NB4 (cell line): ENCODE data around the gene CTNNAL1.

Source experiments
- CTCF ChIP-seq: IDR thresholded peaks from one replicate; pipeline ENCODE4 v1.5.1; 2012; ENCODE audit warnings: low read depth, low read length
- MAX ChIP-seq: IDR thresholded peaks from 2 replicates; pipeline ENCODE4 v1.6.1; 2011; ENCODE audit warnings: low read depth, low read length
- MYC ChIP-seq: IDR thresholded peaks from 2 replicates; pipeline ENCODE4 v1.6.1; 2011; ENCODE audit warnings: low read depth, low read length
- POLR2A ChIP-seq: IDR thresholded peaks from 2 replicates; pipeline ENCODE4 v1.6.1; 2011; ENCODE audit warnings: mild to moderate bottlenecking; ENCODE audit not compliant: insufficient read length; ENCODE audit errors: extremely low read depth

- TF ChIP-seq CTCF (no peak), POLR2A (no peak), MAX (no peak), MYC (no peak)
Observed at GRCh38 chr9:108910402-108910801, 102.9 kb downstream of the CTNNAL1 start.
